Neural progenitor cell (in vitro differentiated cells): ENCODE measurements around the gene ABHD4. TPM values are rescaled to one million over a fixed set of nuclear protein-coding genes. Genes with fewer than 3 reads are reported as not detected.

Experiments used
- DNase-seq: peaks from one replicate; pipeline ENCODE4 v3.0.0-alpha.2; 2016; ENCODE audit warnings: low spot score
- H2AFZ ChIP-seq: fragments of 200-600 bp; sonication (generic); replicated peaks from 2 replicates; pipeline ENCODE4 v1.6.1; 2016; ENCODE audit warnings: antibody characterized with exemption
- H3F3A ChIP-seq: fragments of 200-600 bp; sonication (generic); 2 replicates; pipeline ENCODE4 v1.6.1; 2016; ENCODE audit warnings: antibody characterized with exemption, low read depth
- H3K27ac ChIP-seq: fragments of 200-600 bp; sonication (generic); 2 replicates; pipeline ENCODE4 v1.5.1; 2016; ENCODE audit warnings: mild to moderate bottlenecking
- H3K27me3 ChIP-seq: fragments of 200-600 bp; sonication (generic); 2 replicates; pipeline ENCODE4 v1.6.1; 2016; ENCODE audit warnings: mild to moderate bottlenecking, moderate library complexity
- H3K36me3 ChIP-seq: fragments of 200-600 bp; sonication (generic); 2 replicates; pipeline ENCODE4 v1.5.1; 2016
- H3K4me1 ChIP-seq: fragments of 200-600 bp; sonication (generic); 2 replicates; pipeline ENCODE4 v1.6.1; 2016; ENCODE audit warnings: mixed run types
- H3K4me2 ChIP-seq: fragments of 200-600 bp; sonication (generic); 2 replicates; pipeline ENCODE4 v1.6.1; 2016
- H3K4me3 ChIP-seq: fragments of 200-600 bp; sonication (generic); 2 replicates; pipeline ENCODE4 v1.5.1; 2016
- H3K79me2 ChIP-seq: fragments of 200-600 bp; sonication (generic); 2 replicates; pipeline ENCODE4 v1.6.1; 2016; ENCODE audit warnings: low read depth
- H3K9ac ChIP-seq: fragments of 200-600 bp; sonication (generic); 2 replicates; pipeline ENCODE4 v1.6.1; 2016
- H3K9me3 ChIP-seq: fragments of 200-600 bp; sonication (generic); 2 replicates; pipeline ENCODE4 v1.5.1; 2016; ENCODE audit warnings: low read depth
- H4K20me1 ChIP-seq: fragments of 200-600 bp; sonication (generic); 2 replicates; pipeline ENCODE4 v1.6.1; 2016; ENCODE audit warnings: low read depth
- H3K27ac Mint-ChIP-seq: 3 replicates; pipeline ENCODE4 v1.8.0; 2021; ENCODE audit warnings: mixed read lengths
- H3K27me3 Mint-ChIP-seq: 2 replicates; pipeline ENCODE4 v1.8.0; 2022; ENCODE audit warnings: low read depth, mild to moderate bottlenecking, inconsistent platforms, moderate library complexity, mixed read lengths; ENCODE audit not compliant: insufficient read depth
- H3K36me3 Mint-ChIP-seq: 3 replicates; pipeline ENCODE4 v1.8.0; 2021; ENCODE audit warnings: mixed read lengths
- H3K4me1 Mint-ChIP-seq: 3 replicates; pipeline ENCODE4 v1.8.0; 2021; ENCODE audit warnings: mixed read lengths
- H3K4me3 Mint-ChIP-seq: 3 replicates; pipeline ENCODE4 v1.8.0; 2021; ENCODE audit warnings: mild to moderate bottlenecking, moderate library complexity, mixed read lengths
- H3K9me3 Mint-ChIP-seq: 3 replicates; pipeline ENCODE4 v1.8.0; 2020; ENCODE audit warnings: mixed read lengths
- CTCF ChIP-seq: fragments of 200-600 bp; sonication (generic); IDR thresholded peaks from 2 replicates; pipeline ENCODE4 v1.5.1; 2017; ENCODE audit warnings: antibody characterized with exemption, mild to moderate bottlenecking
- EZH2 ChIP-seq: fragments of 200-600 bp; sonication (generic); IDR thresholded peaks from 2 replicates; pipeline ENCODE4 v1.6.1; 2017; ENCODE audit warnings: antibody characterized with exemption, mild to moderate bottlenecking, moderate library complexity
- EZH2phosphoT487 ChIP-seq: fragments of 200-600 bp; sonication (generic); IDR thresholded peaks from 2 replicates; pipeline ENCODE4 v1.6.1; 2017; ENCODE audit warnings: antibody characterized with exemption
- total RNA-seq: library from RNA; depleted of rRNA; stranded (reverse); fragments of >200 nt; gene quantifications from 2 replicates; pipeline ENCODE4 v1.2.3, GENCODE V29; 2015; ENCODE audit warnings: low replicate concordance

The ABHD4 gene
- total RNA-seq, 1 donor from 2014 or later, result 9.3 TPM

GRCh38 chr14:22641846-22642245 lies 43.7 kb downstream of the ABHD4 start:
- Histone ChIP-seq H3K4me1 (no peaks in the 10 kb centered on the region), H3K79me2 (no peaks in the 10 kb centered on the region), H3K27me3 (no peaks in the 10 kb centered on the region), H3F3A (no peaks in the 10 kb centered on the region), H3K4me2 (no peak overlapping the region), H3K27ac (no peak overlapping the region), H3K9ac (no peak overlapping the region), H4K20me1 (no peaks in the 10 kb centered on the region), H2AFZ (no peak overlapping the region), H3K36me3 (no peaks in the 10 kb centered on the region), H3K4me3 (no peak overlapping the region), H3K9me3 (no peaks in the 10 kb centered on the region)
- Mint-ChIP-seq H3K27me3 (no peaks in the 10 kb centered on the region), H3K36me3 (peaks cover 2% of the 10 kb centered on the region), H3K4me3 (no peak overlapping the region), H3K9me3 (peaks cover 2% of the 10 kb centered on the region), H3K27ac (no peak overlapping the region), H3K4me1 (no peaks in the 10 kb centered on the region)
- no peak for DNase-seq
- TF ChIP-seq CTCF (no peak), EZH2 (no peak), EZH2phosphoT487 (no peak)

- no peaks in the 10 kb centered on the region for H3K4me1 ChIP-seq
- H3K9ac ChIP-seq, result no peak within 1 kb of the TSS
- no peak within 1 kb of the TSS for H3K27ac Mint-ChIP-seq
- H3K4me3 Mint-ChIP-seq, result no peak within 1 kb of the TSS
- H3K27me3 ChIP-seq, result no peaks in the 10 kb centered on the region
- H3K9me3 ChIP-seq, result no peaks in the 10 kb centered on the region
- TF ChIP-seq EZH2phosphoT487, result no peak
- TF ChIP-seq EZH2, result no peak
- TF ChIP-seq CTCF, result no peak
- no peak within 1 kb of the TSS for H3K4me3 ChIP-seq
- H3K9me3 Mint-ChIP-seq, result no peaks in the 10 kb centered on the region
- H3K4me1 Mint-ChIP-seq, result no peaks in the 10 kb centered on the region
- DNase-seq, result no peak
- no peak within 1 kb of the TSS for H2AFZ ChIP-seq
- no peak within 1 kb of the TSS for H3K4me2 ChIP-seq
- no peaks in the 10 kb centered on the region for H3K79me2 ChIP-seq
- H3K36me3 ChIP-seq, result no peaks in the 10 kb centered on the region
- H3F3A ChIP-seq, result no peaks in the 10 kb centered on the region
- no peaks in the 10 kb centered on the region for H4K20me1 ChIP-seq
- no peaks in the 10 kb centered on the region for H3K27me3 Mint-ChIP-seq
- no peak within 1 kb of the TSS for H3K27ac ChIP-seq
- H3K36me3 Mint-ChIP-seq, result no peaks in the 10 kb centered on the region
These were observed 46.2 kb downstream of the ABHD4 start, which contains the start of gene OR6J1 for GRCh38 chr14:22644305-22644635. Gene OR6J1 (minus strand): TSS chr14:22644352. CDS start chr14:22634811, 9,541 bp downstream.

DNA sequence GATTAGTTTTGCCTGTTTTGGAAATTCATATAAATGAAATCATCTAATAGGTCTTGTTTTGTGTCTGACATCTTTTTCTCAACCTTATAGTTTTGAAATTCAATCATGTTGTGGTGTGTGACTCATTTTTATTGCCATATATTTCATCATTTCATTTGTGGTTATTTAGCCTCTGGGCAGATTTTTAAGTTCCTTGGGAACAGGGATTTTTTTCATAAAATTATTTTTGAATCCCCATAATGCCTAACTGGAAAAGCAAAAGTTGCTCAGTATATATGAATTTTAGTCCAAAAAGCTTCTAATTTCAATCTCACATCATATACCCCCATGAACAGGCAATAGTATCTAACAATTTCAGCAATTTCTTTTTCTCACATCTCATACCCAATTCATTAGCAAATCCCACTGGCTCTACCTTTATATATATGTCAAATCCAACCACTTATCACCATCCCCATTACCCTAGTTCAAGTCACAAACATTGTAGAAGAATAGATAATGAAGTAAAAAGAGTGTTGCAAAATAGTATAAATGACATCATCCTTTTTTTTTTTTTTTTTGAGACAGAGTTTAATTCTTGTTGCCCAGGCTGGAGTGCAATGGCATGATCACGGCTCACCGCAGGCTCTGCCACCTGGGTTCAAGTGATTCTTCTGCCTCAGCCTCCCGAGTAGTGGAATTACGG lies 48.6 kb downstream of the ABHD4 start:
- no peaks in the 10 kb centered on the region for H3K36me3 Mint-ChIP-seq
- TF ChIP-seq EZH2phosphoT487 (no peak), EZH2 (no peak), CTCF (no peak)
- H3K4me3 ChIP-seq, result no peak overlapping the region
- no peak overlapping the region for H3K9ac ChIP-seq
- no peaks in the 10 kb centered on the region for H3K36me3 ChIP-seq
- no peaks in the 10 kb centered on the region for H3K9me3 ChIP-seq
- no peak overlapping the region for H3K27ac Mint-ChIP-seq
- H3F3A ChIP-seq, result no peaks in the 10 kb centered on the region
- H3K27me3 ChIP-seq, result no peaks in the 10 kb centered on the region
- no peaks in the 10 kb centered on the region for H3K4me1 Mint-ChIP-seq
- H3K27ac ChIP-seq, result no peak overlapping the region
- H2AFZ ChIP-seq, result no peak overlapping the region
- H3K4me3 Mint-ChIP-seq, result no peak overlapping the region
- H3K4me1 ChIP-seq, result no peaks in the 10 kb centered on the region
- H3K9me3 Mint-ChIP-seq, result no peaks in the 10 kb centered on the region
- H3K27me3 Mint-ChIP-seq, result no peaks in the 10 kb centered on the region
- H3K4me2 ChIP-seq, result no peak overlapping the region
- H3K79me2 ChIP-seq, result no peaks in the 10 kb centered on the region
- DNase-seq, result no peak
- H4K20me1 ChIP-seq, result no peaks in the 10 kb centered on the region
